Measurements from ENCODE around the gene LYRM4. TPM values are rescaled to one million over a fixed set of nuclear protein-coding genes. Genes with fewer than 3 reads are reported as not detected.

The LYRM4 gene
- total RNA-seq, 4 donors from 2014 or later: 6.3 to 13.7 (median 7.8) TPM

DNA sequence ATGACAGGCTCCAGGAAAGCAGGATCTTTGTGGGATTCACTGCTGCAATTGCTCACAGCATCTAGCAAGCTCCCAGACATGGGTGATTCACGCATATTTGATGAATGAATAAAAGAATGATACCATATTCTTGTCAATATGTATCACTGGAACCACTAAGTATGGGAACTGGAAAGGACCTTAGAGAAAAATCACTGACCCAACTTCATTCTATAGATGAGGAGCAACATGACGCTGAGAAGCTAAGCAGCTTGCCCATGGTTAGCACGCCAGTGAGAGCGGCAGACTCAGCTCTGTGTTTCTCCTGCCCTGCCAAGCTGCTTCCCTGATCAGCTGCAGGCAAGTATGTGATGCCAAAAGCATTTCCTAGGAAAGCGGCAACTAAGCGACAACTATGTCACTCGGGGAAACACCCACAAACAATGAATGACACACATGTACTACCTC, 108.8 kb downstream of the LYRM4 start:
- no peak for DNase-seq
- Histone ChIP-seq H3K9me3 (no peaks in the 10 kb centered on the region), H3K4me3 (no peak overlapping the region), H3K27me3 (no peaks in the 10 kb centered on the region), H3K27ac (no peak overlapping the region), H3K4me1 (no peaks in the 10 kb centered on the region), H3K36me3 (no peaks in the 10 kb centered on the region)
- TF ChIP-seq, protein P1, sequence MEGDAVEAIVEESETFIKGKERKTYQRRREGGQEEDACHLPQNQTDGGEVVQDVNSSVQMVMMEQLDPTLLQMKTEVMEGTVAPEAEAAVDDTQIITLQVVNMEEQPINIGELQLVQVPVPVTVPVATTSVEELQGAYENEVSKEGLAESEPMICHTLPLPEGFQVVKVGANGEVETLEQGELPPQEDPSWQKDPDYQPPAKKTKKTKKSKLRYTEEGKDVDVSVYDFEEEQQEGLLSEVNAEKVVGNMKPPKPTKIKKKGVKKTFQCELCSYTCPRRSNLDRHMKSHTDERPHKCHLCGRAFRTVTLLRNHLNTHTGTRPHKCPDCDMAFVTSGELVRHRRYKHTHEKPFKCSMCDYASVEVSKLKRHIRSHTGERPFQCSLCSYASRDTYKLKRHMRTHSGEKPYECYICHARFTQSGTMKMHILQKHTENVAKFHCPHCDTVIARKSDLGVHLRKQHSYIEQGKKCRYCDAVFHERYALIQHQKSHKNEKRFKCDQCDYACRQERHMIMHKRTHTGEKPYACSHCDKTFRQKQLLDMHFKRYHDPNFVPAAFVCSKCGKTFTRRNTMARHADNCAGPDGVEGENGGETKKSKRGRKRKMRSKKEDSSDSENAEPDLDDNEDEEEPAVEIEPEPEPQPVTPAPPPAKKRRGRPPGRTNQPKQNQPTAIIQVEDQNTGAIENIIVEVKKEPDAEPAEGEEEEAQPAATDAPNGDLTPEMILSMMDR (IDR thresholded peaks at IDR 0.05): no peak

DNA sequence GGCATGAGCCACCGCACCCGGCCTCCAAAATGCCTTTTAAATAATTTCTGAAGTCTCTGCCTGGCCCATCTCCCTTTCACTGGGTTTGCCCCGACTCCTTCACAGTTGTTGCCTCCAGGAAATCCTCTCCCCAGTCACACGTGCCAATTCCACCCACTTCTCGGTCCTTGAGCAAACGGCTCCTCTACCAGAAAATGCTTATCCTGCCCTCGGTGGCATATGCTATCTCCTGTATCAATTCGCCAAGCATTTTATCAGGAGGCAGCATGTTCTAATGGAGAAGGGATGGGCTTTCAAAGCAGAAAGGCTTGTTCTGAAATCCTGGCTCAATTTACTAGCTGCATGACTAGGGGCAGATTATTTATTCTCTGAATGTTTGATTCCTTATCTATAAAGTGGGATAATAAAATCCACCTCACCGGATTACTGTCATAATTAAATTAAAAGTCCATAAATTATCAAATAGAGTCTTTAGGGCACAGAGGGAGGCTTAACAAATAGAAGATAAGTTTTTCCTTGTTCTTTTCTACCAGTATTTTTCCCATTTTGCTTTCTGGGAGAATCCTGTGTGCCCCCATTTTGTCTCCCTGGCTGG, 109.3 kb downstream of the LYRM4 start:
- Histone ChIP-seq H3K4me1 (no peaks in the 10 kb centered on the region), H3K27me3 (no peaks in the 10 kb centered on the region), H3K4me3 (no peak overlapping the region), H3K36me3 (no peaks in the 10 kb centered on the region), H3K9me3 (no peaks in the 10 kb centered on the region), H3K27ac (no peak overlapping the region)
- TF ChIP-seq POLR2A (IDR thresholded peaks at IDR 0.05): no peak
- TF ChIP-seq, protein P1 (IDR thresholded peaks at IDR 0.05): no peak
- DNase-seq: no peak

DNA sequence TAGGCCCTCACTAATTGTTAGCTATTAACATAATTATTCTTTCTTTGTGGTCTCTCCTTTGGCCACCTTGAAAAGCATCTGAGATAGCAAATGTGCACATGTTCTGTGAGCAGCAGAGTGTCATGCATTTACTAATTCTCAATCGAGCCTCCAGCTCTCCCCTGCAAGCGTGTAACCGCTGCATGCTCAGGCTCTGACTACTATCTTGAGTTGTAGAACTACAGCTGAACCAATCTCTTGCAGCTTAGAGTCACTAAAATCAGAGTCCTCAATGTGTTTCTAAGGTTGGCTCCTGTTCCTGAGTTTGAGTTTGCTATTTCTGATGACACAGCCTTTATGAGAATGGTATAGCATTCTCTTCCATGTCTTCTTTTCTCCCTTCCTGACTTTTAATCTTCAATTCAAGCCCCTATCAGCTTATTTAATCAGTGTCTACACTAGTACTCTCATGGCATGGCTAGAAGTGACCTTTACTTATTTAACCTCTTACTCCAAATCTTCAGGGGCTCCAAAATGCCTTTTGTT, 110.1 kb downstream of the LYRM4 start:
- H3K4me3 ChIP-seq: no peak overlapping the region
- DNase-seq: no peak
- H3K27ac ChIP-seq: no peak overlapping the region
- TF ChIP-seq, protein P1 (IDR thresholded peaks at IDR 0.05): no peak
- TF ChIP-seq POLR2A (IDR thresholded peaks at IDR 0.05): no peak
- no peaks in the 10 kb centered on the region for H3K36me3 ChIP-seq
- H3K9me3 ChIP-seq: no peaks in the 10 kb centered on the region
- H3K27me3 ChIP-seq: no peaks in the 10 kb centered on the region
- no peaks in the 10 kb centered on the region for H3K4me1 ChIP-seq

DNA sequence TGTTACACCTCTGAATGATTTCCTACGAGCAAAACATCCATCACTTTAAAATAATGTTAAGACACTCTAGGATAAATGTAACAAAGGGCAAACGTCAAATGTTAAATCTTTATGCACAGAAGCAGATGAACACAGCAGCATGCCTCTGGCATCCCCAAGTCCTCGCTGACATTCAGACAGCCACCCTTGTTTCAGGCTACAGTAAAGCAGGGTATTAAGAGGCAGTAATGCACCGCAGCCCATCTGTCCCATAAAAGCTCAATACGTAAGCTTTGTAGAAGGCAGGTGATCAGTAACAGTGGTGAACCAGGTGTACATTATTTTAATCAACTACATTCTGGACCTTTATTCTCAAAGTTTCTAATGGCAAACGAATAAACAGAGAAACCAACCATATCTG, 110.9 kb downstream of the LYRM4 start:
- no peak for DNase-seq
- Histone ChIP-seq H3K36me3 (no peaks in the 10 kb centered on the region), H3K4me1 (no peaks in the 10 kb centered on the region), H3K27ac (no peak overlapping the region), H3K4me3 (no peak overlapping the region), H3K9me3 (no peaks in the 10 kb centered on the region), H3K27me3 (no peaks in the 10 kb centered on the region)
- TF ChIP-seq, protein P1 (IDR thresholded peaks at IDR 0.05): no peak
- no peak for TF ChIP-seq POLR2A (IDR thresholded peaks at IDR 0.05)

DNA sequence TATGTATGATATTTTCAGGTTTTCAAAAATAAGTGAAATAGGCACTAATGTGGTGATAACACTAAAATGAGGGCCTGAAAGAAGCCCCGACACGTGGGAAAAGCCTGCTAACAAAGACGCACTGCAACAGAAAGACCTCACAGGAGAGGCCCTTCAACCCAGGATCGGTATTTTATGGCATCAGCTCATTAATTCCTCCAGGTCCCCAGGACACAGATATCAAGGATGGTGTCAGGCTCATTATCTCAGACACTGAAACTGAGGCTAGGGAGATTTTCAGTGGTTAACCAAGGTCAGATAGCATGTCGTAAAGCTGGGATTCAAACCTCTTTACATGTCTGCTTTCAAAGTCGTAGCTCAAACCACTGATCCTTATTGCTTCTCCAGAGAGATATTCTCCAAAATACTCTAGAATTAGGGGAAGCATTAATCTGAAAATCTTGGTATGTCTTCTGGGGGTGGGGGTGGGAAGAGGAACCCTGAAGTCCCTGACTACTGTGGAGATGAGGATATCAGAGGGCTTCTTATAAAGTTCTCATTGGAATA, 111.5 kb downstream of the LYRM4 start:
- Histone ChIP-seq H3K4me1 (no peaks in the 10 kb centered on the region), H3K9me3 (no peaks in the 10 kb centered on the region), H3K27me3 (no peaks in the 10 kb centered on the region), H3K4me3 (no peak overlapping the region), H3K27ac (no peak overlapping the region), H3K36me3 (no peaks in the 10 kb centered on the region)
- TF ChIP-seq, protein P1 (IDR thresholded peaks at IDR 0.05): no peak
- no peak for TF ChIP-seq POLR2A (IDR thresholded peaks at IDR 0.05)
- DNase-seq: no peak
